Esophagus squamous epithelium (tissue), 4 donors: ENCODE data around the gene TRAF7.

Source experiments
- CTCF ChIP-seq, 6 experiments: fragments of 450-650 bp in 4 of 6; fragments of 200-600 bp in 2 of 6; sonication (generic) in 2 of 6; IDR thresholded peaks; one replicate each; pipeline ENCODE4 v1.5.1; 2016 to 2019; ENCODE audit warnings: antibody characterized with exemption in 6 of 6, mild to moderate bottlenecking in 4 of 6, moderate library complexity in 4 of 6
- POLR2A ChIP-seq, 4 donors: fragments of 450-650 bp; IDR thresholded peaks; one replicate each; pipeline ENCODE4 v1.6.1; 2017; ENCODE audit warnings: antibody characterized with exemption in 4 of 4, mild to moderate bottlenecking in 4 of 4, moderate library complexity in 3 of 4

GRCh38 chr16:2163211-2163881 lies 7.8 kb downstream of the TRAF7 start:
- TF ChIP-seq CTCF (IDR thresholded peaks at IDR 0.05) (no peak), POLR2A (IDR thresholded peaks at IDR 0.05) (peak in 1 of 4 donors; percentile 24)
